Activated naive CD4-positive, alpha-beta T cell treated with Interleukin-2 at 50 U/mL for 16 hours (primary cell): ENCODE measurements around the gene CNN2.

Source experiments
- DNase-seq: peaks from one replicate; pipeline ENCODE4 v3.0.0-alpha.2; 2020

Gene CNN2

GRCh38 chr19:1084024-1084868 is 57.8 kb downstream of the CNN2 start:
- peak; percentile 43 for DNase-seq

GRCh38 chr19:1085053-1085658 is 58.7 kb downstream of the CNN2 start:
- no peak for DNase-seq

DNA sequence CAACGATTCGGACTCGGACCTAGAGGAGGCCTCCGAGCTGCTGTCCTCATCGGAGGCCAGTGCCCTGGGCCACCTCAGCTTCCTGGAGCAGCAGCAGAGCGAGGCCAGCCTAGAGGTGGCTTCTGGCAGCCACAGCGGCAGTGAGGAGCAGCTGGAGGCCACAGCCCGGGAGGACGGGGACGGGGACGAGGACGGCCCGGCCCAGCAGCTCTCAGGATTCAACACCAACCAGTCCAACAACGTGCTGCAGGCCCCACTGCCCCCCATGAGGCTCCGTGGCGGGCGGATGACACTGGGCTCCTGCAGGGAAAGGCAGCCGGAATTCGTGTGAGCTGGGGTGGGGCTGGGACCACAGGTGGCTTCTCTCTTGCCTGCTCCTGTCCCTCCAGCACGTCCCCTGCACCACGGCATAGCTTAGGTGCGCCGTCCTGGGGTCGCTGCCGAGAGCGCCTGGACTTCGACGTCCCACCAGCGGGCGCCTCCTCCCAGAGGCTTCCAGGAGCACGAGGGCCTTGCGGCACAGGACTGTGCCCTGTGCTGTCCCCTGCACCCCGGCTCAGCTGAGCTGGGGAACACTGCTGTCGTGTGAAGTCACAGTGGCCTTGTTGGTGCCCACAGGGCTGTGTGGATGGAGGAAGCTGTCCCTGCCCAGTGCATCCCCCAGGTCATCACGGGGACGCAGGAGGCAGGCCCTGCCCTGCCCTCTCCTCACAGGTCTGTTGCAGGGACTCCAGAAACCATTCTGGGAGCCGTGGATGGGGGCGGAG is 59.5 kb downstream of the CNN2 start:
- no peak for DNase-seq

DNA sequence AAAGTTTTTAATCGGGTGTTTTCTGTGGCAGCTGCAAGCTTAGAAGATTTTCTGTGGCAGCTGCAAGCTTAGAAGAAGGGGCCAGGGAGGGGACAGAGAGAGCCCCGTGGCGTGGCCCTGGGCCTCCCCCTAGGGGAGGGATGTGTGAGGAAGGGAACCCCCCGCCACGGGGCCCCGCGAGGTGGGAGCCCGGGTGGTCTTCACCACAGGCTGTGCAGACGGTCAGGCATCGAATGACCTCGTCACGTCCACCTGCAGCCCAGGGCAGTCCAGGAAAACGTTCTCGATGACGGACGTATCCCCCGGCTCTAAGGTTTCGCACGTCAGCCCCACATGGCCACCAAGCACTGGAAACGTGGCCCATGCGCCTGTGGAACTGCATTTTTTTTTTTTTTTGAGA is 60.2 kb downstream of the CNN2 start:
- no peak for DNase-seq

DNA sequence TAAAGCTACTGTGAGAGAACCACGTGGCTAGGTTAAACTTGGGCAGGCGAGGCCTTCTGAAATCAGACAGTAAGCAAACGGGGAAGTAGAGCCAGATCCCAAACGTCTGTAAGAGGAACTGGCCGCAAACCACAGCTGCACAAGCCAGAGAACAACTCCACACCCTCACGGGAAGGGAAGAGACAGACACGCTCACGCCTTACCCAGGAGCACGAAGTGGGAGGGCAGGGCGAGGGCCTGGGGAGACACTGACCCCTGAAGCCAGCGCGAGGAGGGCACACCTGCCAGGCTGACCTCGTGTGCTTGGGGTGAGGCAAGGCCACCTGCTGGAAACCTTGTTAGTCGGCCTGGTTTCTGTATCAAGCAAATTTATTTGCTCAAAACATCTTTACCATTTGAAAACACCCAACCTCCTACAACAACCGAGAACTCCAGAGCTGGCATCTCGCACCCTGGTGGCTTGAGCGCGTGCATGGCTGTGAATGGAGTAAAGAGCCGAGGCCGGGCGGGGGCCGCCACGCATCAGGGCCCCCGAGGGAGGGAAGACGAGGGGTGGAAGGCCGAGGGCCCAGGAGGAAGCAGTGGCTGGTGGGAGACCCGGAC is 61.5 kb downstream of the CNN2 start:
- DNase-seq = peak; percentile 28

DNA sequence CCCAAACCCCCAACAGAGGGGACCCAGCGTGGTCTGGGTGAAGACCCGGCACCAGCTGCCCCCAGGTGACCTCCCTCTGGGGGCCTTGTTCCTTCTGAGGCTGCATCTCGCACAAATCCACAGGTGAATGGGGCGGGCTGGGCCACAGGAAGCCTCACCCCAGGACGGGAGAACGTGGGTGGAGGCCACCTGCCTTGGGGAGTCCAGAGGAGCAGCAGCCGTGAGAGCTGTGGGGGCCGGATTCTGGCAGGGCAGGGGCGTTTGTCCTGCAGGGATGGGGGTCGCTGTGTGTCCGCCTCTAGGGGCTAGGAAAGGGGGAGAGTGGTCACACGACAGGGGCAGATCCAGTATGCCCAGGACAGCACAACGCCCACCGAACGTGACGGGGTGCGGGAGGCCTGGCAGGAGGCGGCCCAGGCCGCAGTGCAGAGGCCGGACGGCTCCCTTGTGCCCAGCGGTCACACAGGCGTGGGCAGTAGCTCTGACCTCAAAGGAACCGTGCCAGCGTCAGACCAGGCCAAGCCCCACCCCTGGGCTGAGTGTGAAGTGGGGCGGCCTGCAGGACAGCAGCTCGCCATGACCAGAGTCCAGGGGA is 62.1 kb downstream of the CNN2 start:
- no peak for DNase-seq
